ENCODE measurements around the gene OVCH1.
A peak's percentile ranks its signal among the peaks of the same experiment; 100 is the strongest.
"Not testable (repeated sequence)": the region's sequence is repeated elsewhere in the genome, so short reads cannot be mapped to it uniquely, and the experiment has no call there.

OVCH1 gene

DNA sequence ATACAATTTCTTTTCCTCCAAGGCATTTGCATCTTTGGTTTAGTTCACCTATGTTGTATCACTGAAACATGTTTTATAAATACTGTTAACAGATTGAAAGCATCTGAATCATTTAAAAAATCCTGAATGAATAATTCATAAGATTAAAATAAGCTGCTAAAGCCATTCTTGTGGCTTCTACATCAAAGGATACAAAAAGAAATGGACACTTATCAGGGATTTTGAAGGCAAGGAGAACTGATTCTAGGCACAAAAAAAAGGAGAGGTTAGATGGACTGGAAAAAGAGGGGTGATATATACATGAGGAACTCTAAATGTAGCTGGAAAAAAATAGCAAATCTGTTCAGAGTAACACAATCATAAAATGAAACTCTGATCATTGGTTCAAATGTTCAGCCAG lies 5.8 kb upstream of the OVCH1 start:
- DNase-seq (ENCODE audit: low read depth): no peak

DNA sequence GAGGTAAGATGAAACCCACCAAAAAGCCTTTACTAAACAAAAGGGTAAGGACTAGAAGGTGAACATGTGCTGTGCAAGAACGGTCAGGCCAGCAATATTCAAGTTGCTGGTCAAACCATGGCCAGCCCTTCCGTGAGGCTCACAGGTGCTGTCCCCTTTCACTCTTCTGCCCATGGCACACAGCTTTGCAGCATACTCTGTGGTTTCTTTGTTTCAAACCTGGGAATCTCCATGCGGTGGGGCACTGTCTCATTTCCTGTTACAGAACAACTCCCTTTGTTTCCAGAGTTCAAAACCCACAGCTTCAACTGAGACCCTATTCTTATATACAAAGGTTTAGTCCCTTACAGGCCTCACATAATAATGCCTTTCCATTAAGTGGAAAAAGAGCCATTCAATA lies 1.7 kb upstream of the OVCH1 start:
- no peak for DNase-seq (ENCODE audit: low read depth)

DNA sequence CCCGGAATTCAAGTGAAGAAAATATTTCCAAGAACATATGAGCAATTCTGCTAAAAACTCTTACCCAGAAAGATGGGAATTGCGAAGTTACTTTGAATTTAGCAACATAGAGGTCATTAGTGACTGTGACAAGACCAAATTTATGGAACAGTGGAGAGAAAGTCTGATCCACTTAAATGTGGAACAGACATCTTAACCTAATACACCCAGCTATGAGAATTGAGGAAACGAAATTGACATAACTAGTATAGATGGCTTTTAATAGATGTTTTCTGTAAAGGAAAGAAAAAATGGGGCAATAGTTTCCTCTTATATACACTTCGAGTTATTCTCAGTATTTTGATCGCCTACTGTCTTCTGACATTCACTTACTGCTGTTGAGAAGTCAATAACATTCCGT lies 4.6 kb downstream of the OVCH1 start:
- no peak for DNase-seq (ENCODE audit: low read depth)

DNA sequence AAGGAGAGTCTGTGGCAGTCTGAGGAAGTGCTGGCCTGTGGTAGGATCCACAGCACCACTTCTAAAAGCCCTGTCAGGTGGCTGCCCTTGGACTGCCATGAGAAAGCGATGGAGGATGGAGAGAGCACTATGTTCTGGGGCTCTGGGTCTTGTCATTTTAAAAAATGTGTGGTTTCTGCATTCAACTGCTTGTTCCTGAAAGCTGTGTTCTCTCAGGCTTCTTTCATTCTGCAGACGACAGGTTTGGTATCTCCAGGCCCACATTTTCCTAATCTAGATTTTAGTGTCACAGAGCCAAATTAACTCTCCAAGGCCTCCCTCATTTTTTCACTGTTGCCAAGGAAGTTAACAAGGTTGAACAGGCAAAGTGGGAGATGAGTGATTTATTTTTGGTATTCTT lies 10.5 kb downstream of the OVCH1 start:
- DNase-seq (ENCODE audit: low read depth): no peak

DNA sequence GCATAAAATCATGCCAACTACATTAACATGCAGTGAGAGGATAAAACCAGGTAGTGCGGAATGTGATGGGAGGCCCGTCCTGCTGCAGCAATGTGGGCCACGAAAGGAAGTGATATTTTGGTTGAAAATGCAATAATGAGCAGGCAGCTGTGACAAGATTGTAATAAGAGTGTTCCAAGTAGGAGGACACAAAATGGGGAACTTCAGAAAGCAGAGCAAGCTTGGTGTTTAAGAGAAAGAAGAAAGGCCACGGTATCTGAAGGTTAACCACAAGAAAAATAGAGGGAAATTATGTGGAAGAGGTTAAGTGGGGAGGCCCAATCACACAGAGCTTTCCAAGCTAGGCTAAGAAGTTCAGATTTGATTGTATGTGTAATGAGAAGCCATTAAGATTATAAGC lies 34.3 kb downstream of the OVCH1 start:
- no peak for DNase-seq (ENCODE audit: low read depth)

DNA sequence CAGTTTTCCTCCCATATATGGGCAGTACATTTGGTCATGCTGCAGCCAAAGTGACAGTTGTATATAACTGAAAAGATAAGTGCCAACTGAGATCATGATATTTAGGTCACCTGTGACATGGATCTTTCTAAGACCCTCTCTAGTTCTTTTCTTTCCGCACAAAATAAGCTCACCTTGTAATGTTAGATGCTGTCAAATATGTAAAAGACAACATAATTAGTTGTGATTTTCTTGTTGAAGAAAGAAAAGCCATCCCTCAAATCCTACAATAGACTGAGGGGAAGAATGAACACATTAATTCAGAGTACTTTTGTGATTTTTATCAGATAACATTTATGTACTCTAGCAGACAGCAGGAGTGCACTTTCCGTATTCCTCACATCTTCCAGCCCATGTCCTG lies 37.4 kb downstream of the OVCH1 start:
- no peak for DNase-seq (ENCODE audit: low read depth)

DNA sequence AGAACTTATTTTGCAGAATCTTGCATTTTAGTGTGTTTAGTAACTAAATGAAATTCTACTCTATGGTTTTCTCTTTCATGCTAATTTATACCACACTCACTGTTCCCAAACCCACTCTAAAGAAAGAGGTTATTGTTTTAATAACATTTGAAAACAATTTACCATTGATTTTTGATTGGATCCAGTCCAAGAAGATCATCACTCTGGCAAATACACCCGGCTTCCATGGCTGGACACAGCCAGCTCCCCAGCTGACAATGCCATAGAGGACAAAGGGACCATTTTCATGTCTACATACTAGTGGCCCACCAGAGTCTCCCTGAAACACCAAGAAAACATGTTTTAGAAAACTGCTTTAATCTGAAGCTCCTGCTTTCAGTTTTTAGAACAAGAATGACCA lies 42.4 kb downstream of the OVCH1 start:
- no peak for DNase-seq (ENCODE audit: low read depth)

DNA sequence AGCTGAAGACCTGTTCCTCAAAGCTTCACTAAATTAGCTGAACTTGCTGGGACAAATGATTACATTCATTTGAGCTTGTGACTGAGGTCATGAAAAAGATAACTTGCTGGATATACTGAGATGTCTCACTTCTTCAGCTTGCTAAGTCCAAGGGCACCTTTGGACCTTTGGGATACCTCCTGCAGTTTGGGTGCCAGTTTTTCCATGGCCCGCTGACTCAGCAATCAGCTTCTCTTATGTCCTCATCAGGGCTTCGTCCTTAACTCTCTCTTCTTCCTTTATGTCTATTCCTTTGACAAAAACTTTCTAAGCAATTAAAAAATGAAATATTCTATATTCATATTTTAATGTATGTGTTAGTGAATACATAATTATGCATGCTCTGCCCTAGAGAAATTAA lies 45.6 kb downstream of the OVCH1 start:
- DNase-seq (ENCODE audit: low read depth): no peak

DNA sequence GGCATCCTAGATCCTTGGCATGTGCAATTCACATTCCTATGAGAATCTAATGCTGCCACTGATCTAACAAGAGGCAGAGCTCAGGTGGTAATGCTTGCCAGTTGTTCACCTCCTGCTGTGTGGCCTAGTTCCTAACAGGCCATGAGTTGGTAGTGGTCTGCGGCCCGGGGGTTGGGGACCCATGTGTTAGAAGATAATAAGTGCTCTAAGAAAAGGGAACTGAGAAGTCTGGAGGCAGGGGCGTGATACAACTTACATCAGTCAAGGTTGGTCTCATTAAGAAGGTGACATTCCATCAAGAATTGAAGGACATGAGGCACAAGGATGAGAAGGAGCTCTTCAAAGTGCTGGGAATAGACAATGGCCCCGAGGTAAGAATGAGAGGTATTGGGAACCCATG lies 49.3 kb downstream of the OVCH1 start:
- DNase-seq (ENCODE audit: low read depth): no peak

DNA sequence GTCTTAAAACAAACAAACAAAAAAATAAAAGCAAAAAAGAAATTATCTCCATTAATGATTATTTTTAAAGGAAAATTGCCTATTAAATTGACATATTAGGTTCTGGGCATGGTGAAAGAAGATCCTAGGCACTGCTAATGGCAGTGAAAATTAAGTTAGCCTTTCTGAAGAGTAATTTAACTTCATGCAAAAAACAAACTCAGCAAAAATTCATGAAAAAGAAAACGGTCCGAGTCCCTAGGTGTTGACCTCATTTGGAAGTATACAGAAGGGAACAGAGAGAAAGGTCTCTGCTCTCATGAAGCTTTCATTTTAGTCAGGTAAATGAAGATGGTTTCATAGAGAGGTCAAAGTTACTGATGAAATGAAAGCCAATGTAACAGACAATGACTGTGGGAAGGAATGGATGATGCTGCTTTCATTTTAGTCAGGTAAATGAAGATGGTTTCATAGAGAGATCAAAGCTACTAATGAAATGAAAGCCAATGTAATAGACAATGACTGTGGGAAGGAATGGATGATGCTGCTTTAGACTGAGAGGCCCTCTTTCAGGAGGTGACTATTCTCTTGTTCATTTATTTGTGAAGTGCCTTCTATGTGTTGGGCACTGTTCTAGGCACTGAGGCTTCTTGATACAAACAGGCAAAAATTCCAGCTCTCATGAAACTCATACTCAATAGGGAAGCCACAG lies 50.1 kb downstream of the OVCH1 start:
- DNase-seq (ENCODE audit: low read depth): no peak

DNA sequence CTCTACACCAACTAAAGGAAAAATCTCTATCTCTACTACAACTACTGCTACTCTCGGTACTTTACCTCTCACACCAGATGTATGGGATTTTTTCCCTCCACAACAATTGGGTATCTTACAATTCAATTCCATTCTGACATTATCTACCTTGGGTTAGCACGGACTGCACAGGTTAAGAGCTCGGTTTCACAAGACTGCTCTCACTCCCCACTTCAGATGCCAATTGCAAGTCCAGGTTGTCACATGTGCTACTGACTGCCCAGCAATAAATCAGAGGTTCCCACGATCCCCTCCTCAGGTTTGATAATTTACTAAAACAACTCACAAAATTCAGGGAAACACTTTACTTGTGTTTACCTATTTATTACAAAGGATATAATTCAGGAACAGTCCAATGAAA lies 58.0 kb downstream of the OVCH1 start:
- DNase-seq (ENCODE audit: low read depth): no peak

DNA sequence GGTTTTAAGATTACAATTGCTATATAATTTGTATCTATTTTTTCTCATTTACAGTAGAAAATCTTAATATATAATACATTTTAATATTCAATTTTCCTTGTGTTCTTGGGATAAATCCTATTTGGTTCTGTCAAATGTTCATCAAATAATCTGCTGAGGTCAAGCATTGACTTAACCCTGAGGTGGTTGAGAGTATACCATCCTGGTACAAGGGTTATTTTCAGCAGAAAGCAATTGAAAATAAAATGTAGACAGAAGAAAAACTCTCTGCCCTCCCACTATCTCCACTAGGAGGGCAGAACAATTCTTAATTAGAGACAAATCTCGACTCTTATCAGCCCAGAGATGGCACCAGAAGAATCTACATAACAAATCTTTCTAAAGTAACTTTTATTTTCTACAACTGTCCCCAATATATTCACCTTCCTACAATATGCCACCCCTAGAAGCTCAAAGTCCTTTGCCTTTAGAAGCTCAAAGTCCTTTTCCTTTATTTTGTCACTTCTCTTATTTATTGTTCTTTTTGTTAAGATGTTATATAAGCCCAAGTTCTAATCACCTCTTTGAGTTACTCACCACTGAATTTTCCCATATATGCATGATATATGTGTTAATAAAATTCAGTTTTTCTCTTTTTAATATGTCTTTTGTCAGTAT lies 58.6 kb downstream of the OVCH1 start:
- DNase-seq (ENCODE audit: low read depth): no peak

DNA sequence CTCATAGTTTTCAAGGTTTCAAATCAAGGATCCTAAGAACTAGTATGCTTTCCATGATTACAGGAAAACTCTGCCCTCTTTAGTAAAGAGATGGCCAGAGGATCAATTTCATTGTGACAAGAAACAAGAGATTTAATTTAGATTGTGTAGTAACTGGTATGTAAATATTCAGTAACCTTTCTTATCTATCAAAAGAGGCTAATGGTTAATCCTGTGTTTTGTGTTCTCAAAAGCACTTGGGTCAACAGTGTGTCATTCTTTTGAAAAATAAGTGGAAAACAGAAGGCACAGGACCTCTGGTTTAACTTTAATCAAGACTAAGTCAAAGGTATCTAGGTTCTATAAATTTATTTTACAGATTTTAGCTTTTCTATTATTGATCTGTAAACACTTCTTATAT lies 59.9 kb downstream of the OVCH1 start:
- no peak for DNase-seq (ENCODE audit: low read depth)

DNA sequence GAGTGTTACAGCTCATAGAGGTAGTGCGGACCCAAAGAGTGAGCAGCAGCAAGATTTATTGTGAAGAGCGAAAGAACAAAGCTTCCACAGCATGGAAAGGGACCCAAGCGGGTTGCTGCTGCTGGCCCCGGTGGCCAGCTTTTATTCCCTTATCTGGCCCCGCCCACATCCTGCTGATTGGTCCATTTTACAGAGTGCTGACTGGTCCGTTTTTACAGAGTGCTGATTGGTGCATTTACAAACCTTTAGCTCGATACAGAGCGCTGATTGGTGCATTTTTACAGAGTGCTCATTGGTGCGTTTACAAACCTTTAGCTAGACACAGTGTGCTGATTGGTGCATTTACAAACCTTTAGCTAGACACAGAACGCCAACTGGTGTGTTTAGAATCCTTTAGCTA lies 60.7 kb downstream of the OVCH1 start:
- not testable (repeated sequence) for DNase-seq (ENCODE audit: low read depth)

DNA sequence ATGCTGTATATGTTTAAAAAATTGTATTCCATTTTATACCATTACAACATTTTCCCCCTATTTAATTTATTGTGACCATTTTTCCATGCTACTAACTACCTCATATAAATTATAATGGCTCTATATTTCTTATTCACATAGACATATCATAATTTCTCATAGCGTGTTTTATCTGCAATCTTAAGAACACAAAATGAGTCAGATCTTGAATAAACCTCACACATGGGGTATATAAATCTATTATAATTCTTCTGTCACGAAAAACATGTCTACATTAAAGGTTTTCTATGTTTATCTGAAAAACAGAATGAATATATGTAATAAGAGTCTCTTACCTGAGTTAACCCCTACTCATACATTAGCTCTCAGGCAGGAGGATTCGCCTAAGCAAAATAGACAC lies 66.0 kb downstream of the OVCH1 start:
- no peak for DNase-seq (ENCODE audit: low read depth)

DNA sequence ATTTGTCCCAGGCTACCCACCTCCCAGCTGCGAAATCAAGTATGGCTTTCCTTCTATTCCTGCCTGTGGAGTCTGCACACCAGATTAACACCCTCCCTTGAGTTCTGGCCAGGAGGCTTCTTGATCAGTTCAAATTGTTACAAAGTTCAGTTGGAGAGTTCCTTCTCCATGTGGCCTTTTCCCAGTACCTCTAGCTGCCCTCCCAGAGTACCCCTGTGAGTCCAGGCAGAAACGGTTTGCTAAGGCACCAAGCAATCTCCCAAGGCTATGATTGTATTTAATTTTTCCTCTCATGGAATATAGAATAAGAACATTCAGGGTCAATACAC lies 66.8 kb downstream of the OVCH1 start:
- no peak for DNase-seq (ENCODE audit: low read depth)

DNA sequence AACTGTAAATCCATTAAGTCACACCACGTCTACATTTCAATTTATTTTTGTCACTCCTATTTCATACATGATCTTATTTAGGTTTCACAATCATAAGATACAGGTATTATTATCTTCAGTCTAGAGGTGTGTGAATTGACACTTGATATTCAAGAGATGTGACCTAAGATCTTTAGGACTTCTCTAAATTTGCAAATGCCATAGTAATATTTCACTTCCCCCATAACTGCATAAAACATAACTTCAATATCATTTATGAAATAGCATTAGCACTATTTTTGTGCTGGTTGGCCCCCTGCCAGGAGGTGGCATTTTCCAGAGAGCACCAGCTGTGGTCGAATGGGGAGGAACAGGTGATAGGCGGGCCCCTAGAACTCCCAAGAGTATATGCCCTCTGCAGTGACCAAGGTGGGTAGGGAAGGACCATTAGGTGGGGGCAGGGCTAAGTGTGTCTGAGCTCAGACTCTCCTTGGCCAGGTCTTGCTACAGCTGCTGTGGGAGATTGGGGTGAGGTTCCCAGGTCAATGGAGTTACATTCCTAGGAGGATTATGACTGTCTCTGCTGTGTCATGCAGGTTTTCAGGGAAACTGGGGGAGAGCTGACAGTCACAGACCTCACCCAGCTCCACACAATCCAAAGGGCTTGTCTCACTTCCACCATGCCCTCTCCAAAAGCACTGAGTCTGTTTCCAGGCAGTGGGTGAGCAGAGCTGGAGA lies 67.3 kb downstream of the OVCH1 start:
- no peak for DNase-seq (ENCODE audit: low read depth)

DNA sequence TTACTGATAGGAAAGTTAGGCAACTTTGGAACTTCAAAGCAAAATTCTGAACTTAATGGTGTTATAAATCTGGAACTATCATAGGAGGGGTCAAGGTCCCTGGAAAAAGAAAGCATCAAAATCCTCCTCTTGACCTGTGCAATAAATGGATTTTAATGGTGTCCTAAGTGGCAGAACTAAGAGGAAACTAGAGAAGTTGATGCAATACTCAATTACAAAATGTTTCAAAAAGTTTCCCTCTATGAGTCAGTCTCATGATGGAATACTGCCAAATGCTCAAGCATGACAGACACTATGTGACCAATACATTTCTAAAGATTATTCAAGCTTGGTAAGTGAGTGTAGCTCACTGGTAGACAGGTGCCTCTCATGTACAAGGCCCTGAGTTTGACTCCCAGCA lies 68.9 kb downstream of the OVCH1 start:
- DNase-seq (ENCODE audit: low read depth): peak; percentile 88

DNA sequence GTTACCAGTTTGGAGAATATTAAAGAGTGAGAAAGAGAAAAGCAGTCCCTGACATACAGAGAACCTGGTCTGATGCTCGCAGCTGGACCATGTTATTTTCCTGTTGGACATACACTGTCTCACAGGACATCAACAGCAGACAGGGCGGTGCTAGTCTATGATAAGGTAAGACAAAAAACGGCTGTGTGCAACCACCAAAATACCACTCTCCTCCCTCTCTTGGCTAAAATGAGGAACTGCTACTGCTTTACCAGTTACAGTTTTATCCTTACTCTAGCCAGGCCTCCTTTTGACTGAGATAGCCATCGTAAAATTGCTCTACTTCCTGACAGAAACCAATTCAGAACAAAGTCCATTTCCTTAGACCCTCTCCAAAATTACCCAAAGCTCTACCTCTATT lies 69.5 kb downstream of the OVCH1 start:
- no peak for DNase-seq (ENCODE audit: low read depth)

DNA sequence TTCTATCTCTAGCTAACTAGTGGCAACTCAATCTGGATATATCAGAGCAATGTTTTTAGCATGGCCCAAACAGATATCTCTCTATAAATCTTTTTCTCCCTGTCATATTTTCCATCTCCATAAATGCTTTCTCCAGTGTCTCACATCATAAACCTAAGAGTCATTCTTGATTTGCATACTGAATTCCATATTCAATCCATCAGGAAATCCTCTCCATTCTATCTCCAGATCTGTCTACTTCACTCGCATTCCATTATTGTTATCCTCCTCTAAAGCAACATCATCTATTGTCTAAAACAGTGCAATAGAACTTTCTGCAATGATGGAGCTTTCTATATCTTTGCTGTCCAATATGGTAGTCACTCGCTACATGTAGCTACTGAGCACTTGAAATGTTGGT lies 71.0 kb downstream of the OVCH1 start:
- no peak for DNase-seq (ENCODE audit: low read depth)

DNA sequence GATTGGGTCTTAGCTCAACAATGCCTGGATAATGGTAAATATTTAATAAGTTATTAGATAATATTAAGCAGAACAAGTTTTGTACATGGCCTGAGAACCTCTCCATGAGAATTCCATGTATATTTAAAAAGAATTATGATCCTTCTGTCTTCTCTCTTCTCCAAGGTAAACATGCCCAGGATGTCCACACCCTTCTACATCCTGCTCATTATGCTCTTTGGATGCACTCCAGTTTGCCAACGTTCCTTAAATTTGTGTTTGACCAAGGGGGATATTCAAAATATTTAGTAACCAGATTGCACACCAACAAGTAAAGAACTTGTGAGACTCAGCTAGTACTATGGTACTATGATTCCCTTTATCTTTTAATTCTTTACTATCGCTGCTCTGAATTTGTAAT lies 71.8 kb downstream of the OVCH1 start:
- peak; percentile 3 for DNase-seq (ENCODE audit: low read depth)

DNA sequence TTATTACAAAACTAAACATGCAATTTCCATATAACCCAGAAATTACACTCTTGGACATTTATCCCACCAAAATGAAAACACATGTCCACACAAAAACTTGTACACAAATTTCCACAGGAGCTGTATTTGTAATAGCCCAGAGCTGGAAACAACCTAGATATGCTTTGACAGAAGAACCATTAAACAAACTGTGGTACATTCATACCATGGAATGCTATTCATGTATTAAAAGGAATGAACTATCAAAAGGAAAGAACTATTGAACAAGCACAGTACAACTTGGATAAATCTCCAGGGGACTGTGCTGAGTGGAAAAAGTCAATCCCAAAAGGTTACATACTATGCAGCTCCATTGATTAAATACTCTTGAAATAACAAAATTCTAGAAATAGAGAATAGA lies 80.7 kb downstream of the OVCH1 start:
- peak; percentile 63 for DNase-seq (ENCODE audit: low read depth)

DNA sequence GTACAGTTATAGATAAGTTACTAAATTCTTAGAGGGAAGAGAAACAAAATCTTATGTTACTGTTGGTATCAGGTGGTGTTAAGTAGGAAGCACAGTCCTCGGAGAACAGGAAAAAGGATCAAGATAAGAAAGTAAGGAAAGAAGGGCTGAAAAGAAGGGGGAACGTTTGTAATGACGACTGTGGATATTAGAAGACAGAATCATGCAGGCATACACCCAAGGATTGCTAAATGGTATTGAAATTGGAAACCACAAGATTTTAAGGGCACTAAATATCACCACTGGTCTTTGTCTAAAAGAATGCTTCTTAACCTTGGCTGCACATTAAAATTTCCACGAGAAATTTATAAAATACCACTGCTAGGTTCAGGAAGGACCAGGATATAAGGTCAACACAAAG lies 82.4 kb downstream of the OVCH1 start:
- DNase-seq (ENCODE audit: low read depth): peak; percentile 58

DNA sequence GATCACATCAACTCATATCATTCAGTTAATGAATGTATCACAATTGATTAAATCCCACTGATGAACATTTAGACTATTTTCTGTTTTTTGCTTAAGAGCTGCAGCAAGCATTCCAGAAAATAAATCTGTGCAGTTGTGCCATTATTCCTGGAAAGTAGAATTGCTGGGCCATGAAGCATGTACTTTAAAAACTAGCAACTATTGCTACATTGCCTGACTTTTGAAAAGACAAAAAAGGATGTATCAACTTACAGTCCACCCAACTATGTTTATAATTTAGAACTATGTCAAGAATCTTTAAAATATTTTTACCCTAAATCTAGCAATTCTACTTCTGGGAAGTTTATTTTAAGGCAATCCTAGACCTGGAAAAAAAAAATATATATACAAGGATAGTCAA lies 83.1 kb downstream of the OVCH1 start:
- DNase-seq (ENCODE audit: low read depth): peak; percentile 89

All from fibroblast of gingiva (primary cell).